IMR-90 (cell line): ENCODE measurements around the gene PELI1. TPM values are rescaled to one million over a fixed set of nuclear protein-coding genes. Genes with fewer than 3 reads are reported as not detected.

Source experiments
- ATAC-seq: fragments of 200-7000 bp; cut with Tn5 transposase; 2 replicates; pipeline ENCODE4 v1.9.1; 2020; ENCODE audit warnings: low read depth, mild to moderate bottlenecking, moderate library complexity
- BruUV-seq: library from RNA; stranded (reverse); fragments of 400-500 nt; replicated peaks from 2 replicates; lab custom pipeline; 2021; lab: Mats Ljungman, UMichigan
- CTCF ChIA-PET: fragments of 300-600 bp; formaldehyde crosslinking; extraction: SDS; loops from one replicate; lab custom pipeline; 2021; ENCODE audit warnings: antibody characterized with exemption; lab: Yijun Ruan, JAX
- POLR2A ChIA-PET: fragments of 300-600 bp; sonication (Branson Sonifier 250); formaldehyde crosslinking; loops from one replicate; lab custom pipeline; 2022; ENCODE audit warnings: antibody characterized with exemption; ENCODE audit not compliant: unreplicated experiment; lab: Charles Lee
- DNase-seq: peaks from one replicate; pipeline ENCODE4 v3.0.0; 2013
- H2AFZ ChIP-seq: replicated peaks from 2 replicates; pipeline ENCODE3; 2013; ENCODE audit warnings: low read length, mild to moderate bottlenecking; ENCODE audit not compliant: poor library complexity
- H2AK5ac ChIP-seq: 2 replicates; pipeline ENCODE4 v1.6.1; 2013; ENCODE audit warnings: low read depth, low read length, inconsistent platforms
- H2AK9ac ChIP-seq: replicated peaks from 2 replicates; pipeline ENCODE3; 2013; ENCODE audit warnings: mild to moderate bottlenecking, low read depth, low read length, moderate library complexity; ENCODE audit not compliant: poor library complexity
- H2BK120ac ChIP-seq: 2 replicates; pipeline ENCODE4 v1.6.1; 2013; ENCODE audit warnings: low read depth, low read length, inconsistent platforms
- H2BK15ac ChIP-seq: 3 replicates; pipeline ENCODE4 v1.6.1; 2013; ENCODE audit warnings: low read depth, low read length, inconsistent platforms
- H2BK20ac ChIP-seq: 2 replicates; pipeline ENCODE4 v1.6.1; 2013; ENCODE audit warnings: low read depth, mild to moderate bottlenecking, inconsistent platforms, low read length, moderate library complexity
- H2BK5ac ChIP-seq: 2 replicates; pipeline ENCODE4 v1.6.1; 2013; ENCODE audit warnings: mild to moderate bottlenecking, low read depth, low read length, inconsistent platforms; ENCODE audit not compliant: poor library complexity, severe bottlenecking
- H3K14ac ChIP-seq: replicated peaks from 2 replicates; pipeline ENCODE4 v1.6.1; 2013; ENCODE audit warnings: low read depth, low read length, inconsistent platforms
- H3K18ac ChIP-seq: 2 replicates; pipeline ENCODE4 v1.6.1; 2013; ENCODE audit warnings: low read depth, low read length, control low read depth
- H3K23ac ChIP-seq: 2 replicates; pipeline ENCODE4 v1.6.1; 2013; ENCODE audit warnings: low read depth, low read length, inconsistent platforms
- H3K27ac ChIP-seq: 2 replicates; pipeline ENCODE4 v1.5.1; 2013; ENCODE audit warnings: mild to moderate bottlenecking, control low read depth, low read length; ENCODE audit not compliant: insufficient read depth
- H3K27me3 ChIP-seq: 2 replicates; pipeline ENCODE4 v1.6.1; 2013; ENCODE audit warnings: low read length; ENCODE audit not compliant: control insufficient read depth, insufficient read depth
- H3K36me3 ChIP-seq: 2 replicates; pipeline ENCODE4 v1.6.1; 2013; ENCODE audit warnings: low read length, mixed read lengths; ENCODE audit not compliant: control insufficient read depth, insufficient read depth
- H3K4ac ChIP-seq: 2 replicates; pipeline ENCODE4 v1.6.1; 2013; ENCODE audit warnings: low read depth, low read length, inconsistent platforms
- H3K4me1 ChIP-seq: 2 replicates; pipeline ENCODE4 v1.6.1; 2013; ENCODE audit warnings: low read length, mixed read lengths; ENCODE audit not compliant: control insufficient read depth, insufficient read depth
- H3K4me2 ChIP-seq: 2 replicates; pipeline ENCODE4 v1.6.1; 2013; ENCODE audit warnings: low read depth, mild to moderate bottlenecking, control low read depth, low read length, moderate library complexity
- H3K4me3 ChIP-seq: 2 replicates; pipeline ENCODE4 v1.5.1; 2013; ENCODE audit warnings: low read depth, mild to moderate bottlenecking, control low read depth, low read length, moderate library complexity; ENCODE audit not compliant: insufficient read depth
- H3K56ac ChIP-seq: 2 replicates; pipeline ENCODE4 v1.6.1; 2013; ENCODE audit warnings: low read length, inconsistent platforms; ENCODE audit not compliant: insufficient read depth; ENCODE audit errors: extremely low read depth
- H3K79me1 ChIP-seq, 2 experiments: 2 replicates each; pipeline ENCODE4 v1.6.1; 2013; ENCODE audit warnings: low read length in 2 of 2, inconsistent platforms in 1 of 2, low read depth in 1 of 2
- H3K9ac ChIP-seq: 2 replicates; pipeline ENCODE4 v1.6.1; 2013; ENCODE audit warnings: low read depth, low read length, control low read depth
- H3K9me1 ChIP-seq: 2 replicates; pipeline ENCODE4 v1.6.1; 2013; ENCODE audit warnings: low read length, inconsistent platforms; ENCODE audit not compliant: insufficient read depth
- H3K9me3 ChIP-seq: 2 replicates; pipeline ENCODE4 v1.6.1; 2013; ENCODE audit warnings: low read length; ENCODE audit not compliant: control insufficient read depth, insufficient read depth
- H4K20me1 ChIP-seq: 2 replicates; pipeline ENCODE4 v1.6.1; 2013; ENCODE audit warnings: low read length, inconsistent platforms; ENCODE audit not compliant: insufficient read depth
- H4K5ac ChIP-seq: 2 replicates; pipeline ENCODE4 v1.6.1; 2013; ENCODE audit warnings: mild to moderate bottlenecking, low read depth, low read length, control low read depth
- H4K8ac ChIP-seq, 2 experiments: 2 replicates each; pipeline ENCODE4 v1.6.1; 2013; ENCODE audit warnings: low read depth in 2 of 2, low read length in 2 of 2, control low read depth in 1 of 2, inconsistent platforms in 1 of 2
- H4K91ac ChIP-seq: 2 replicates; pipeline ENCODE4 v1.6.1; 2013; ENCODE audit warnings: low read depth, low read length, inconsistent platforms; ENCODE audit not compliant: insufficient read depth
- CEBPB ChIP-seq: IDR thresholded peaks from 2 replicates; pipeline ENCODE4 v1.6.1; 2012; ENCODE audit warnings: low read depth, low read length, improper control_type of control experiment
- CHD1 ChIP-seq: IDR thresholded peaks from 2 replicates; pipeline ENCODE4 v1.6.1; 2012; ENCODE audit warnings: low read depth, low read length, improper control_type of control experiment
- MAFK ChIP-seq: IDR thresholded peaks from 2 replicates; pipeline ENCODE4 v1.6.1; 2012; ENCODE audit warnings: low read depth, low read length, improper control_type of control experiment
- RAD21 ChIP-seq: IDR thresholded peaks from 2 replicates; pipeline ENCODE4 v1.6.1; 2012; ENCODE audit warnings: low read length, improper control_type of control experiment
- RFX5 ChIP-seq: IDR thresholded peaks from 2 replicates; pipeline ENCODE4 v1.8.0; 2012; ENCODE audit warnings: low read depth, mild to moderate bottlenecking, low read length, moderate library complexity
- USF2 ChIP-seq: fragments of 150-350 bp; IDR thresholded peaks from 2 replicates; pipeline ENCODE4 v1.6.1; 2017; ENCODE audit warnings: mild to moderate bottlenecking, antibody characterized with exemption, low read length, low read depth
- WGBS, 2 experiments: methylation state at CpG; one replicate each; pipeline versions ENCODE4 v1.1.5 to v1.1.7; 2013; ENCODE audit warnings: missing lambda C conversion rate in 2 of 2; ENCODE audit not compliant: insufficient read length in 1 of 2; ENCODE audit errors: extremely low coverage in 2 of 2; 5-methylcytosine and 5-hydroxymethylcytosine counted together
- dilution Hi-C: fragments of 300-500 bp; cut with HindIII; formaldehyde crosslinking; loops from one replicate; pipeline ENCODE4 v1.14.3; 2018; ENCODE audit warnings: low sequenced_read_pairs; ENCODE audit not compliant: unreplicated experiment
- in situ Hi-C: fragments of 300-500 bp; cut with MboI; formaldehyde crosslinking; loops from 3 replicates; pipeline ENCODE4 v1.14.3; 2019; ENCODE audit warnings: low sequenced_read_pairs, inconsistent platforms, mixed read lengths
- intact Hi-C: fragments of 100-400 bp; cut with micrococcal nuclease; formaldehyde crosslinking; loops from 2 replicates; pipeline ENCODE4 v1.10.0; 2022
- polyA plus RNA-seq, 3 experiments: library from polyadenylated mRNA; depleted of rRNA; stranded (reverse); fragments of >200 nt; gene quantifications; 2 replicates each; pipeline ENCODE4 v1.2.3, GENCODE V29; 2012; ENCODE audit warnings: low replicate concordance in 1 of 3
- total RNA-seq: library from RNA; depleted of rRNA; stranded (reverse); fragments of >200 nt; gene quantifications from 2 replicates; pipeline ENCODE4 v1.2.3, GENCODE V29; 2012

Gene PELI1
- total and polyA plus RNA-seq, 2 of the 4 experiments (the other 2 are of a cell fraction): 2.2 to 2.5 TPM

GRCh38 chr2:64092502-64092901 lies 51.7 kb downstream of the PELI1 start:
- Histone ChIP-seq H4K20me1 (no peaks in the 10 kb centered on the region), H3K56ac (no peak overlapping the region), H2AFZ (no peak overlapping the region), H3K18ac (no peak overlapping the region), H3K4ac (no peak overlapping the region), H3K23ac (no peak overlapping the region), H2BK20ac (no peak overlapping the region), H3K4me3 (no peak overlapping the region), H3K4me2 (no peak overlapping the region), H3K27me3 (no peaks in the 10 kb centered on the region), H4K8ac (no peak overlapping the region), H2BK15ac (no peak overlapping the region), H4K5ac (no peak overlapping the region), H2AK9ac (no peak overlapping the region), H3K4me1 (no peaks in the 10 kb centered on the region), H4K91ac (no peak overlapping the region), H2AK5ac (no peak overlapping the region), H3K36me3 (peaks cover 10% of the 10 kb centered on the region), H3K9ac (no peak overlapping the region), H3K9me3 (no peaks in the 10 kb centered on the region), H3K79me1 (no peaks in the 10 kb centered on the region), H3K27ac (no peak overlapping the region), H3K14ac (no peak overlapping the region), H2BK5ac (no peak overlapping the region), H2BK120ac (no peak overlapping the region), H3K9me1 (no peaks in the 10 kb centered on the region)
- no peak for ATAC-seq
- no peak for DNase-seq
- POLR2A ChIA-PET: no interaction called here
- intact Hi-C loops: no loop called here
- CTCF ChIA-PET: no interaction called here
- no peak for TF ChIP-seq CEBPB
- TF ChIP-seq RAD21: no peak
- no peak for TF ChIP-seq CHD1
- TF ChIP-seq RFX5: no peak
- TF ChIP-seq USF2: no peak
- TF ChIP-seq MAFK: no peak
- dilution Hi-C loops: no loop called here
- in situ Hi-C loops: no loop called here
- no CpG with 5 or more reads among the region's 4 CpGs for WGBS, 2 experiments
- BruUV-seq: no TSS peak
